Sigmoid colon (tissue), 4 donors: ENCODE measurements around the gene SMCO3.

Source experiments
- CTCF ChIP-seq, 4 experiments: fragments of 450-650 bp in 3 of 4; fragments of 200-600 bp in 1 of 4; IDR thresholded peaks; one replicate each; pipeline ENCODE4 v1.5.1; 2016 to 2019; ENCODE audit warnings: antibody characterized with exemption in 4 of 4, mild to moderate bottlenecking in 3 of 4, moderate library complexity in 2 of 4
- POLR2AphosphoS5 ChIP-seq, 4 donors: sonication (generic); formaldehyde crosslinking; IDR thresholded peaks; one replicate each; pipeline ENCODE4 v1.6.1; 2017; ENCODE audit warnings: antibody characterized with exemption in 4 of 4

DNA sequence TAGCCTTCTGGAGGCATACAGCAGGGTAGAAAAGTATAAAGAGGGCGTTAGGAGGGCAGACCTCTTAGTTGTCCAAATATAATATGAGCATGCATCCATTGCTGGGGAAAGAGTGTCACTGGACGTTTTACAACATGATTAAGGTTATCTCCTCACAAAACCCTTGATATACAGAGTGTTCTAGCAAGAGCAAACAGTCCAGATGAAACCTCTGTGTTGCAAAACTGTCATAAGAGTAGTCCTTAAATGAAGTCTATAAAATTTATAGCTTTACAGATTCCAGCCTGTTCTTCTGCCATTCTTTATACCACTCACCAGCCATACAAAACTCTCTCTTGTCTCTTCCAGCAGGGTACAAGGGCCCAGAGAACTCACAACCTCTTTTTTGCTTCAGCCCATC, 32.4 kb downstream of the SMCO3 start:
- TF ChIP-seq POLR2AphosphoS5 (IDR thresholded peaks at IDR 0.05), result no peak
- no peak for TF ChIP-seq CTCF (IDR thresholded peaks at IDR 0.05)
